HG03139 (cell line): ENCODE data around the gene TXNL4A.

Experiments used
- ATAC-seq: cut with Tn5 transposase; IDR thresholded peaks from one replicate; pipeline ENCODE4 v1.9.1; 2021; ENCODE audit not compliant: unreplicated experiment

The TXNL4A gene

DNA sequence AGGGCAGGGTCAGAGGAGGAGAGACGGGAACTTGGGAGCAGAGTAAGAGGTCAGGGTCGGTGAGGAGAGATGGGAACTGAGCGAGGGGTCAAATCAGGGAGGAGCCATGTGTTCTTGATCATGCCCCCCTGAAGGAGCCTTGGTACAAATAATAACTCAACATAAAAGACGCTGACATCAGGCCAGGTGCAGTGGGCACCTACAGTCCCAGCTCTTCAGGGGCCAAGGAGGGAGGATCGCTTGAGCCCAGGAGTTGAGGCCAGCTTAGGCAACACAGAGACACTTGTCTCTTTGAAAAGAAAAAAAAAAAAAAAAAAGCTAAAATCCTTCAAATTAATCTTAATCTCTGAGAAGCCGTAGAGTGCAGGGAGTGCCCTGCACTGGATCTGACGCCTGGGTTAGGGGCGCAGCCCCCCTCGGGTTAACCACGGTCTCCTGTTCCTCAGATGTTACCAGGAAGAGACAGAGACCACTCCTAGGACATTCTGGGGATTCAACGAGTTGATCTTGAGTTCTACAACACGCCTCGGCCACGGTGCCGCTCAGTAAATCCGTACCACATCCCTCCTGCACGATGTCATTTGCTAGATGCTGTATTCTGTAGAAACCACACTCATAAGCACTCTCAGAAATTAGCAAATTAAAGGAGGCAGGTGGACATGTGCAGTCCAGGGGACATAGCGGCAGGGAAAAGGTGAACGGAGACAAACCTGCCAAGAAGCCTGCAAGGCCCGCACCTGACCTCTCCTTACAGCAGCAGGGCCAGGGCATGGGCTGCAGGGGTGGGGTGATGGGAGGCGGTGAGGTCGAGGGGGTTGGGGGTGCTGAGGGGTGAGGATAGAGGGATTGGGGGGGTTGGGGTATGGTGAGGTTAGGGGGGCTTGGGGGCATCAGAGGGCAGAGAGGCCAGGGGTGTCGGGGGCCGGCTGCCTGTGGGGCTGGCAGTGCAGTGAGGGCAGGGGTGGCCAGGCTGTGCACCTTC, 66.1 kb downstream of the TXNL4A start:
- no peak for ATAC-seq
